ENCODE results near the gene CDC42SE1. TPM values are rescaled to one million over a fixed set of nuclear protein-coding genes. Genes with fewer than 3 reads are reported as not detected.

Gene CDC42SE1
- total and polyA plus RNA-seq, 9 of the 15 experiments (the other 6 are each of a cell fraction or from before 2014, with no cell fraction given), result 78.1 to 189 (median 114) TPM

DNA sequence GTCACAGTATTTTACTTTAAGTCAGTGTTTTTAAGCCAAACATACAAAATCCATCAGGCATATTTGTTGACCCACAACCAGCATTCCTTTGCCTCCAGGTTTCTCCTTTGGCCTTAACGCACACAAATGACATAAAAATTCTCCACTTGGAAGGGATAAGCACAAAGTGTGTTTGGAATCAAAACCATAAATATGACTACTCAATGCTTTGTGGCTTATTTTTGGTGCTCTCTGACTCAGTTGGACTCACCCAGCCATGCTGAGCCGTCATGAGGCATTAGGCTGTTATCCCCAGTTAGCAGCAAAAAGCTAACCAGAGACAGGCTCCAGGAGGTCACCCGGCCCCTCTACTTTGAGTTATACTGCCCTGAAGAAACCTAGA lies 50.2 kb downstream of the CDC42SE1 start:
- peak in 1 of 4 experiments; percentile 55 for DNase-seq (ENCODE audit: extremely low read depth in 1 of 4, low spot score in 3 of 4)
- ATAC-seq, result peak; percentile 31; the same call in 2 of the 3 replicates
- peak overlapping the region; percentile 88 to 95 for H3K9ac ChIP-seq (ENCODE audit: insufficient read depth in 1 of 2, low read depth in 2 of 2, low read length in 2 of 2)
- peak overlapping the region; percentile 87 for H3K4me3 ChIP-seq
- no TSS peak for BruUV-seq (replicated peaks)
- 0% methylated on average over 3 of the region's 3 CpGs for WGBS (ENCODE audit: insufficient coverage, low coverage, missing lambda C conversion rate)
- H3K36me3 ChIP-seq (ENCODE audit: control insufficient read depth, insufficient read depth, low read length), result peaks cover 13% of the 10 kb centered on the region; the same call in 2 of the 3 replicates
- peaks cover 50% of the 10 kb centered on the region for H3K79me2 ChIP-seq (ENCODE audit: control insufficient read depth, insufficient read depth, low read length)
- in situ Hi-C loops (cut with MboI), result no loop called here
- no peaks in the 10 kb centered on the region for H3K9me1 ChIP-seq (ENCODE audit: control insufficient read depth, insufficient read depth, low read length)
- H3K27ac ChIP-seq (ENCODE audit: extremely low read depth, low read depth, low read length), result peak overlapping the region; percentile 92
- no peaks in the 10 kb centered on the region for H3K9me3 ChIP-seq (replicated peaks; ENCODE audit: control insufficient read depth, insufficient read depth, low read depth, low read length)
- peak overlapping the region; percentile 100 for H3K4me2 ChIP-seq (ENCODE audit: insufficient read depth, low read length)
- no peaks in the 10 kb centered on the region for H3K27me3 ChIP-seq (ENCODE audit: control insufficient read depth in 2 of 2, insufficient read depth in 2 of 2, low read length in 2 of 2)
- H3K4me1 ChIP-seq (replicated peaks in 1 of 2; ENCODE audit: control insufficient read depth in 2 of 2, insufficient read depth in 2 of 2, low read length in 2 of 2), result peaks cover 44 to 52% of the 10 kb centered on the region in 2 experiments
- ChIA-PET POLR2A (interaction anchor here (0.6 to 1.2 kb wide), 4 partner anchors 23 to 381 kb away, joined by 3 to 4 read pairs (median 3); partner anchors contain the start of gene GABPB2), CTCF (ENCODE audit: low intra/inter-chr PET ratio) (no interaction called here)
- H4K20me1 ChIP-seq (replicated peaks; ENCODE audit: control insufficient read depth, insufficient read depth, low read length), result no peaks in the 10 kb centered on the region
- intact Hi-C loops (cut with micrococcal nuclease), result loop anchor here (5.0 kb wide), 2 partner anchors 48 to 63 kb away; partner anchors contain the start of genes CDC42SE1 and GABPB2
- H2AFZ ChIP-seq (ENCODE audit: low read depth, low read length), result peak overlapping the region; percentile 96
- FAIRE-seq, result no peak
- TF ChIP-seq, protein P1, sequence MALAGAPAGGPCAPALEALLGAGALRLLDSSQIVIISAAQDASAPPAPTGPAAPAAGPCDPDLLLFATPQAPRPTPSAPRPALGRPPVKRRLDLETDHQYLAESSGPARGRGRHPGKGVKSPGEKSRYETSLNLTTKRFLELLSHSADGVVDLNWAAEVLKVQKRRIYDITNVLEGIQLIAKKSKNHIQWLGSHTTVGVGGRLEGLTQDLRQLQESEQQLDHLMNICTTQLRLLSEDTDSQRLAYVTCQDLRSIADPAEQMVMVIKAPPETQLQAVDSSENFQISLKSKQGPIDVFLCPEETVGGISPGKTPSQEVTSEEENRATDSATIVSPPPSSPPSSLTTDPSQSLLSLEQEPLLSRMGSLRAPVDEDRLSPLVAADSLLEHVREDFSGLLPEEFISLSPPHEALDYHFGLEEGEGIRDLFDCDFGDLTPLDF (CRISPR knock-in tag; IDR thresholded peaks at IDR 0.05), result 0 out of 2 replicates have a peak, but pooled peaks have one; percentile 17
- TF ChIP-seq MAZ (CRISPR knock-in tag; conservative IDR thresholded peaks at IDR 0.05 in 1 of 2, IDR thresholded peaks at IDR 0.05 in 1 of 2), result 0 out of 4 replicates have a peak, but pooled peaks of 1 of the 2 experiments have one; percentile 12
- no peak for TF ChIP-seq ZNF354B (CRISPR knock-in tag; IDR thresholded peaks at IDR 0.05)
- no peak for TF ChIP-seq ZNF589 (CRISPR knock-in tag; IDR thresholded peaks at IDR 0.05; ENCODE audit: low read depth)
- TF ChIP-seq KAT7 (CRISPR knock-in tag; IDR thresholded peaks at IDR 0.05; ENCODE audit: borderline replicate concordance), result 0 out of 2 replicates have a peak, but pooled peaks have one; percentile 31
- TF ChIP-seq ARID3B (CRISPR knock-in tag; IDR thresholded peaks at IDR 0.05; ENCODE audit: borderline replicate concordance), result no peak
- TF ChIP-seq HMBOX1 (IDR thresholded peaks at IDR 0.05), result peak; percentile 66; the same call in 1 of the 2 replicates
- no peak for TF ChIP-seq ZNF133 (CRISPR knock-in tag; IDR thresholded peaks at IDR 0.05)
- no peak for TF ChIP-seq SAFB (IDR thresholded peaks at IDR 0.05; ENCODE audit: borderline replicate concordance, low read depth, low read length)
- TF ChIP-seq CREM (IDR thresholded peaks at IDR 0.05; ENCODE audit: low read depth), result no peak
- TF ChIP-seq FOS (IDR thresholded peaks at IDR 0.05; ENCODE audit: extremely low read depth, insufficient read length), result no peak
- TF ChIP-seq, protein P2, sequence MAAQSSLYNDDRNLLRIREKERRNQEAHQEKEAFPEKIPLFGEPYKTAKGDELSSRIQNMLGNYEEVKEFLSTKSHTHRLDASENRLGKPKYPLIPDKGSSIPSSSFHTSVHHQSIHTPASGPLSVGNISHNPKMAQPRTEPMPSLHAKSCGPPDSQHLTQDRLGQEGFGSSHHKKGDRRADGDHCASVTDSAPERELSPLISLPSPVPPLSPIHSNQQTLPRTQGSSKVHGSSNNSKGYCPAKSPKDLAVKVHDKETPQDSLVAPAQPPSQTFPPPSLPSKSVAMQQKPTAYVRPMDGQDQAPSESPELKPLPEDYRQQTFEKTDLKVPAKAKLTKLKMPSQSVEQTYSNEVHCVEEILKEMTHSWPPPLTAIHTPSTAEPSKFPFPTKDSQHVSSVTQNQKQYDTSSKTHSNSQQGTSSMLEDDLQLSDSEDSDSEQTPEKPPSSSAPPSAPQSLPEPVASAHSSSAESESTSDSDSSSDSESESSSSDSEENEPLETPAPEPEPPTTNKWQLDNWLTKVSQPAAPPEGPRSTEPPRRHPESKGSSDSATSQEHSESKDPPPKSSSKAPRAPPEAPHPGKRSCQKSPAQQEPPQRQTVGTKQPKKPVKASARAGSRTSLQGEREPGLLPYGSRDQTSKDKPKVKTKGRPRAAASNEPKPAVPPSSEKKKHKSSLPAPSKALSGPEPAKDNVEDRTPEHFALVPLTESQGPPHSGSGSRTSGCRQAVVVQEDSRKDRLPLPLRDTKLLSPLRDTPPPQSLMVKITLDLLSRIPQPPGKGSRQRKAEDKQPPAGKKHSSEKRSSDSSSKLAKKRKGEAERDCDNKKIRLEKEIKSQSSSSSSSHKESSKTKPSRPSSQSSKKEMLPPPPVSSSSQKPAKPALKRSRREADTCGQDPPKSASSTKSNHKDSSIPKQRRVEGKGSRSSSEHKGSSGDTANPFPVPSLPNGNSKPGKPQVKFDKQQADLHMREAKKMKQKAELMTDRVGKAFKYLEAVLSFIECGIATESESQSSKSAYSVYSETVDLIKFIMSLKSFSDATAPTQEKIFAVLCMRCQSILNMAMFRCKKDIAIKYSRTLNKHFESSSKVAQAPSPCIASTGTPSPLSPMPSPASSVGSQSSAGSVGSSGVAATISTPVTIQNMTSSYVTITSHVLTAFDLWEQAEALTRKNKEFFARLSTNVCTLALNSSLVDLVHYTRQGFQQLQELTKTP (IDR thresholded peaks at IDR 0.05; ENCODE audit: low read depth in 1 of 2, partially characterized antibody in 2 of 2), result peak in 1 of 2 experiments; percentile 7

All from K562 (cell line).